Measurements from ENCODE around the gene EXOC6B.

- TF ChIP-seq EZH2 (IDR thresholded peaks at IDR 0.05) (no peak), POLR2AphosphoS5 (IDR thresholded peaks at IDR 0.05; ENCODE audit: borderline replicate concordance, low read depth, low read length) (no peak)
These were observed 500.0 kb downstream of the EXOC6B start for GRCh38 chr2:72325592-72326422.

Measured in SK-N-MC (cell line).